H1 (cell line): ENCODE measurements around the gene CCR1. TPM values are rescaled to one million over a fixed set of nuclear protein-coding genes. Genes with fewer than 3 reads are reported as not detected.

Experiments
- CTCF ChIA-PET: fragments of 300-600 bp; sonication (Branson Sonifier 250); formaldehyde crosslinking; loops from one replicate; lab custom pipeline; 2021; ENCODE audit not compliant: partially characterized antibody; lab: Charles Lee
- POLR2A ChIA-PET: fragments of 300-600 bp; sonication (Branson Sonifier 250); formaldehyde crosslinking; loops from one replicate; lab custom pipeline; 2021; ENCODE audit warnings: inconsistent platforms; ENCODE audit not compliant: partially characterized antibody; lab: Charles Lee
- DNase-seq, 2 experiments: peaks; one replicate each; pipeline versions ENCODE4 v3.0.0 to v3.0.0-alpha.2; 2010 to 2022; ENCODE audit warnings: low spot score in 2 of 2, low read depth in 1 of 2, mixed read lengths in 1 of 2
- FAIRE-seq: peaks from 2 replicates; lab custom pipeline; 2011; peaks lifted over from hg19 to GRCh38; lab: Jason Lieb, UNC
- H2AFZ ChIP-seq: 2 replicates; pipeline ENCODE4 v1.8.1; 2012; ENCODE audit warnings: low read length, inconsistent platforms
- H2AK5ac ChIP-seq: 2 replicates; pipeline ENCODE4 v1.6.1; 2013; ENCODE audit warnings: low read depth, low read length
- H2BK120ac ChIP-seq: replicated peaks from 2 replicates; pipeline ENCODE3; 2013; ENCODE audit warnings: low read depth, low read length, inconsistent platforms
- H2BK12ac ChIP-seq: 2 replicates; pipeline ENCODE4 v1.6.1; 2013; ENCODE audit warnings: low read depth, low read length
- H2BK15ac ChIP-seq: 2 replicates; pipeline ENCODE4 v1.6.1; 2013; ENCODE audit warnings: low read length
- H2BK20ac ChIP-seq: 2 replicates; pipeline ENCODE4 v1.6.1; 2013; ENCODE audit warnings: low read length
- H2BK5ac ChIP-seq: 2 replicates; pipeline ENCODE4 v1.6.1; 2013; ENCODE audit warnings: low read depth, low read length
- H3K14ac ChIP-seq: 2 replicates; pipeline ENCODE4 v1.6.1; 2013; ENCODE audit warnings: inconsistent platforms; ENCODE audit not compliant: insufficient read length
- H3K18ac ChIP-seq: 2 replicates; pipeline ENCODE4 v1.6.1; 2013; ENCODE audit warnings: low read length; ENCODE audit errors: extremely low read depth
- H3K23ac ChIP-seq: 2 replicates; pipeline ENCODE4 v1.6.1; 2013; ENCODE audit warnings: inconsistent platforms; ENCODE audit not compliant: insufficient read length
- H3K23me2 ChIP-seq: 2 replicates; pipeline ENCODE4 v1.6.1; 2013; ENCODE audit warnings: low read depth, low read length
- H3K27ac ChIP-seq: 2 replicates; pipeline ENCODE4 v1.6.1; 2011; ENCODE audit warnings: low read depth, low read length, inconsistent platforms
- H3K27me3 ChIP-seq, 4 experiments: replicated peaks in 1 of 4; 1 replicate in 1 of 4; 2 replicates in 3 of 4; pipeline versions ENCODE4 v1.6.1 to v1.8.1; 2011 to 2013; ENCODE audit warnings: low read length in 3 of 4, mild to moderate bottlenecking in 3 of 4, inconsistent platforms in 2 of 4, mixed read lengths in 2 of 4, moderate library complexity in 1 of 4; ENCODE audit not compliant: control insufficient read depth in 3 of 4, insufficient read depth in 3 of 4; ENCODE audit errors: extremely low read depth in 1 of 4
- H3K36me3 ChIP-seq, 4 experiments: 2 replicates each; pipeline versions ENCODE4 v1.6.1 to v1.8.1; 2011 to 2013; ENCODE audit warnings: mild to moderate bottlenecking in 4 of 4, low read length in 3 of 4, moderate library complexity in 2 of 4, control low read depth in 1 of 4, inconsistent platforms in 1 of 4; ENCODE audit not compliant: insufficient read depth in 4 of 4, control insufficient read depth in 2 of 4
- H3K4ac ChIP-seq: replicated peaks from 2 replicates; pipeline ENCODE3; 2013; ENCODE audit warnings: low read length, low read depth, mixed read lengths, inconsistent platforms; ENCODE audit not compliant: insufficient read length
- H3K4me1 ChIP-seq, 4 experiments: replicated peaks in 1 of 4; 1 replicate in 1 of 4; 2 replicates in 3 of 4; pipeline versions ENCODE4 v1.6.1 to v1.8.1; 2011 to 2013; ENCODE audit warnings: low read length in 3 of 4, inconsistent platforms in 2 of 4, mixed read lengths in 1 of 4; ENCODE audit not compliant: insufficient read depth in 4 of 4, control insufficient read depth in 3 of 4
- H3K4me2 ChIP-seq, 2 experiments: 2 replicates each; pipeline versions ENCODE4 v1.6.1 to v1.8.1; 2011 to 2013; ENCODE audit warnings: low read depth in 2 of 2, low read length in 2 of 2, control low read depth in 1 of 2, inconsistent platforms in 1 of 2, mild to moderate bottlenecking in 1 of 2; ENCODE audit not compliant: insufficient read depth in 1 of 2
- H3K4me3 ChIP-seq, 4 experiments: fragments of 200-600, 300-600 bp in 1 of 4; sonication (generic), shearing (Covaris generic), sonication (Bioruptor Twin) in 1 of 4; 2 replicates each; pipeline versions ENCODE4 v1.5.1 to v1.8.1; 2011 to 2016; ENCODE audit warnings: low read length in 4 of 4, low read depth in 3 of 4, control low read depth in 2 of 4, inconsistent platforms in 2 of 4, mild to moderate bottlenecking in 2 of 4, mixed read lengths in 1 of 4, moderate library complexity in 1 of 4; ENCODE audit not compliant: insufficient read depth in 2 of 4; ENCODE audit errors: extremely low read depth in 1 of 4
- H3K56ac ChIP-seq: replicated peaks from 2 replicates; pipeline ENCODE3; 2013; ENCODE audit warnings: low read depth, mild to moderate bottlenecking, mixed read lengths, low read length, inconsistent platforms; ENCODE audit not compliant: insufficient read length
- H3K79me1 ChIP-seq: 2 replicates; pipeline ENCODE4 v1.6.1; 2013; ENCODE audit warnings: low read depth, low read length, control low read depth
- H3K79me2 ChIP-seq, 2 experiments: 2 replicates each; pipeline versions ENCODE4 v1.6.1 to v1.8.1; 2012 to 2013; ENCODE audit warnings: low read length in 2 of 2, mild to moderate bottlenecking in 2 of 2, inconsistent platforms in 1 of 2; ENCODE audit not compliant: insufficient read depth in 2 of 2, control insufficient read depth in 1 of 2
- H3K9ac ChIP-seq, 4 experiments: replicated peaks in 1 of 4; 1 replicate in 1 of 4; 2 replicates in 3 of 4; pipeline versions ENCODE4 v1.6.1 to v1.8.1; 2011 to 2013; ENCODE audit warnings: low read depth in 3 of 4, low read length in 3 of 4, control low read depth in 2 of 4, mild to moderate bottlenecking in 2 of 4, moderate library complexity in 2 of 4, inconsistent platforms in 1 of 4; ENCODE audit errors: extremely low read depth in 1 of 4
- H3K9me3 ChIP-seq, 2 experiments: 2 replicates each; pipeline versions ENCODE4 v1.6.1 to v1.8.1; 2012 to 2013; ENCODE audit warnings: mild to moderate bottlenecking in 2 of 2, moderate library complexity in 2 of 2, control low read depth in 1 of 2, inconsistent platforms in 1 of 2, low read depth in 1 of 2, low read length in 1 of 2, mixed read lengths in 1 of 2; ENCODE audit not compliant: insufficient read depth in 2 of 2
- H4K20me1 ChIP-seq, 2 experiments: replicated peaks in 1 of 2; 2 replicates each; pipeline versions ENCODE3 to v1.8.1; 2011 to 2013; ENCODE audit warnings: inconsistent platforms in 2 of 2, low read length in 2 of 2, mild to moderate bottlenecking in 1 of 2; ENCODE audit not compliant: insufficient read depth in 2 of 2, control insufficient read depth in 1 of 2
- H4K5ac ChIP-seq: 2 replicates; pipeline ENCODE4 v1.6.1; 2013; ENCODE audit warnings: low read length, low read depth, mixed read lengths, inconsistent platforms; ENCODE audit not compliant: insufficient read length
- H4K8ac ChIP-seq: 2 replicates; pipeline ENCODE4 v1.8.0; 2013; ENCODE audit warnings: mild to moderate bottlenecking, moderate library complexity, low read length, inconsistent platforms; ENCODE audit not compliant: insufficient read depth; ENCODE audit errors: extremely low read depth
- H4K91ac ChIP-seq: replicated peaks from 2 replicates; pipeline ENCODE3; 2013; ENCODE audit warnings: low read length, mixed read lengths, inconsistent platforms; ENCODE audit not compliant: insufficient read length
- BACH1 ChIP-seq: IDR thresholded peaks from 2 replicates; pipeline ENCODE4 v1.6.1; 2012; ENCODE audit warnings: low read length, improper control_type of control experiment
- GTF2F1 ChIP-seq: IDR thresholded peaks from 2 replicates; pipeline ENCODE4 v1.6.1; 2012; ENCODE audit warnings: low read depth, low read length, improper control_type of control experiment, borderline replicate concordance
- JUND ChIP-seq: IDR thresholded peaks from 2 replicates; pipeline ENCODE4 v1.6.1; 2011; ENCODE audit warnings: mild to moderate bottlenecking, improper control_type of control experiment, low read length
- SAP30 ChIP-seq: fragments of 300-600 bp; sonication (generic); IDR thresholded peaks from 2 replicates; pipeline ENCODE4 v1.7.1; 2012; ENCODE audit warnings: low read length, moderate library complexity, mild to moderate bottlenecking, inconsistent platforms; ENCODE audit not compliant: insufficient read depth, insufficient replicate concordance
- WGBS, 2 experiments: shearing (Covaris generic) in 1 of 2; methylation state at CpG; one replicate each; pipeline versions ENCODE4 v1.1.6 to v1.1.7; 2013 to 2015; ENCODE audit warnings: low lambda C conversion rate in 2 of 2, mixed read lengths in 2 of 2, inconsistent platforms in 1 of 2, low coverage in 1 of 2, missing lambda C conversion rate in 1 of 2; ENCODE audit not compliant: insufficient replicate concordance in 2 of 2, insufficient coverage in 1 of 2, insufficient read length in 1 of 2; ENCODE audit errors: extremely low coverage in 1 of 2, missing lambda C conversion rate in 1 of 2; 5-methylcytosine and 5-hydroxymethylcytosine counted together
- polyA plus RNA-seq, 7 experiments: library from polyadenylated mRNA; depleted of rRNA in 3 of 7; stranded (reverse) in 5 of 7; unstranded in 2 of 7; fragments of >200 nt in 5 of 7; fragments of 200-250 nt in 2 of 7; gene quantifications; 1 replicate in 5 of 7; 2 replicates in 1 of 7; 4 replicates in 1 of 7; pipeline versions ENCODE4 v1.2.1 to v1.2.3, GENCODE V29; 2011 to 2013; ENCODE audit warnings: missing spikeins in 2 of 7, mixed read lengths in 2 of 7
- total RNA-seq: library from RNA; stranded (reverse); fragmentation: NEBNext Ultra II Directional; extraction: Animal tissue kit (Norgen Biotek cat#: 25700); gene quantifications from 2 replicates; pipeline ENCODE4 v1.2.1, GENCODE V29; 2021
- TF ChIP-seq, protein P1 (sequence below): IDR thresholded peaks from 2 replicates; pipeline ENCODE4 v1.6.1; 2012; ENCODE audit warnings: low read length, inconsistent platforms

Gene CCR1
- total and polyA plus RNA-seq, 2 of the 8 experiments (the other 6 are each of a cell fraction or from before 2014, with no cell fraction given): not detected

DNA sequence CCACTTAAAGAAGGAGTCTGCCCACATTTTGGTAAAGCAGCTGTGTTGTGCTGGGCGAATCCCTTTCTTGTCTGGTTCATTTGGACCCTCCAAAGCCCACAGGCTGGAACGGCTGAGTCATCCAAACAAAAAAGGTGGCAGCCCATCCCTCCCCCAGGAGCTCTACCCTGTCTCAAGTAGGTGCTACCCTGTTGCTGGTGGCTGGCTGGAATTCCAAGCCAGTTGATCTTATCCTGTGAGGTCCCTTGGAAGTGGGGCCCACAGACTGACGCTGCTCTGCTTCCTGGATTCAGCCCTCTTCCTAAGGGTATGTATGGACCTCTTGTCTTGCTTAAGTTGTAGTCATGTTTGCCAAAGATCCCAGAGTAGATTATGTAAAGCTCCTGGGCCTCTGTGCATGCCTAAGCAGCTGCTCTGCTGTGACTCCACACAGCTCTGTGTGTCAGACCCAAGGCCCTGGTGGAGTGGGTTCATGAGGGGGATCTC, 44.5 kb downstream of the CCR1 start:
- H3K79me1 ChIP-seq: no peaks in the 10 kb centered on the region
- H2AK5ac ChIP-seq: no peak overlapping the region
- no peak for FAIRE-seq
- H2BK12ac ChIP-seq: no peak overlapping the region
- CTCF ChIA-PET: interaction anchor here (0.6 to 3.6 kb wide), 8 partner anchors 44 to 1088 kb away, joined by 3 to 13 read pairs (median 4); partner anchors contain the start of genes CCR1, CCR5AS and CCRL2
- H2BK120ac ChIP-seq: no peak overlapping the region
- H4K8ac ChIP-seq: no peak overlapping the region
- H3K4me1 ChIP-seq: peaks cover 0 to 2% (median 0%) of the 10 kb centered on the region in 4 experiments; a peak in 1 of 7 replicates
- no peak overlapping the region for H3K9ac ChIP-seq
- no peak overlapping the region for H4K5ac ChIP-seq
- POLR2A ChIA-PET: interaction anchor here (0.6 kb wide), 1 partner anchor 84 kb away, joined by 3 read pairs; no protein-coding TSS in a partner anchor
- no peaks in the 10 kb centered on the region for H3K36me3 ChIP-seq
- WGBS, 2 experiments: 88% methylated on average over 2 of the region's 3 CpGs; no CpG with 5 or more reads in 1 of the 2 experiments
- no peak overlapping the region for H3K18ac ChIP-seq
- H3K4ac ChIP-seq: no peak overlapping the region
- TF ChIP-seq, protein P1, sequence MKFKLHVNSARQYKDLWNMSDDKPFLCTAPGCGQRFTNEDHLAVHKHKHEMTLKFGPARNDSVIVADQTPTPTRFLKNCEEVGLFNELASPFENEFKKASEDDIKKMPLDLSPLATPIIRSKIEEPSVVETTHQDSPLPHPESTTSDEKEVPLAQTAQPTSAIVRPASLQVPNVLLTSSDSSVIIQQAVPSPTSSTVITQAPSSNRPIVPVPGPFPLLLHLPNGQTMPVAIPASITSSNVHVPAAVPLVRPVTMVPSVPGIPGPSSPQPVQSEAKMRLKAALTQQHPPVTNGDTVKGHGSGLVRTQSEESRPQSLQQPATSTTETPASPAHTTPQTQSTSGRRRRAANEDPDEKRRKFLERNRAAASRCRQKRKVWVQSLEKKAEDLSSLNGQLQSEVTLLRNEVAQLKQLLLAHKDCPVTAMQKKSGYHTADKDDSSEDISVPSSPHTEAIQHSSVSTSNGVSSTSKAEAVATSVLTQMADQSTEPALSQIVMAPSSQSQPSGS: no peak
- TF ChIP-seq SAP30 (no peak), BACH1 (0 out of 2 replicates have a peak, but pooled peaks have one; percentile 4), JUND (no peak), GTF2F1 (no peak)
- no peak overlapping the region for H2BK5ac ChIP-seq
- no peaks in the 10 kb centered on the region for H3K23me2 ChIP-seq
- no peak overlapping the region for H4K91ac ChIP-seq
- H3K79me2 ChIP-seq: no peaks in the 10 kb centered on the region
- no peak overlapping the region for H3K4me2 ChIP-seq
- H3K27ac ChIP-seq: no peak overlapping the region
- H2BK20ac ChIP-seq: no peak overlapping the region
- H3K14ac ChIP-seq: no peak overlapping the region
- peak overlapping the region; percentile 96 for H2AFZ ChIP-seq
- no peak overlapping the region for H3K56ac ChIP-seq
- no peaks in the 10 kb centered on the region for H3K27me3 ChIP-seq
- no peak overlapping the region for H3K4me3 ChIP-seq
- DNase-seq: no peak
- H3K9me3 ChIP-seq: 0 out of 4 replicates have a peak, but pooled peaks cover 0 to 3% of the 10 kb centered on the region in 2 experiments
- H2BK15ac ChIP-seq: no peak overlapping the region
- no peaks in the 10 kb centered on the region for H4K20me1 ChIP-seq
- H3K23ac ChIP-seq: no peak overlapping the region
